GM12892 (cell line): ENCODE measurements around the gene SNX5.

Experiments
- DNase-seq: peaks from one replicate; pipeline ENCODE4 v3.0.0; 2011; ENCODE audit not compliant: insufficient read length
- FAIRE-seq: peaks from 2 replicates; lab custom pipeline; 2011; peaks lifted over from hg19 to GRCh38; lab: Jason Lieb, UNC
- POLR2A ChIP-seq: IDR thresholded peaks from 2 replicates; pipeline ENCODE4 v1.6.1; 2011; ENCODE audit warnings: low read depth, low read length, control low read depth
- POLR2AphosphoS5 ChIP-seq: IDR thresholded peaks from 2 replicates; pipeline ENCODE4 v1.6.1; 2011; ENCODE audit warnings: low read depth, low read length, control low read depth
- TAF1 ChIP-seq: IDR thresholded peaks from 2 replicates; pipeline ENCODE4 v1.6.1; 2011; ENCODE audit warnings: low read depth, mild to moderate bottlenecking, control low read depth, low read length, borderline replicate concordance

The SNX5 gene

GRCh38 chr20:17896193-17896723 is 72.3 kb downstream of the SNX5 start:
- peak; percentile 56 for FAIRE-seq
- DNase-seq = no peak
- TF ChIP-seq POLR2A (no peak), TAF1 (no peak), POLR2AphosphoS5 (no peak)

GRCh38 chr20:17895641-17896171 is 72.9 kb downstream of the SNX5 start:
- DNase-seq = peak; percentile 54
- FAIRE-seq = peak; percentile 93
- TF ChIP-seq TAF1 (no peak), POLR2A (no peak), POLR2AphosphoS5 (no peak)

- no peak for FAIRE-seq
- TF ChIP-seq POLR2AphosphoS5 = no peak
- TF ChIP-seq POLR2A = no peak
- DNase-seq = no peak
Observed at GRCh38 chr20:17893445-17893844, 75.1 kb downstream of the SNX5 start.

GRCh38 chr20:17892189-17892938 is 76.2 kb downstream of the SNX5 start:
- TF ChIP-seq POLR2AphosphoS5 (no peak), TAF1 (no peak), POLR2A (no peak)
- FAIRE-seq (no peak), DNase-seq (no peak)
